ENCODE data around the gene MTA3.
"Not testable (repeated sequence)": the region's sequence is repeated elsewhere in the genome, so short reads cannot be mapped to it uniquely, and the experiment has no call there.

Gene MTA3

DNA sequence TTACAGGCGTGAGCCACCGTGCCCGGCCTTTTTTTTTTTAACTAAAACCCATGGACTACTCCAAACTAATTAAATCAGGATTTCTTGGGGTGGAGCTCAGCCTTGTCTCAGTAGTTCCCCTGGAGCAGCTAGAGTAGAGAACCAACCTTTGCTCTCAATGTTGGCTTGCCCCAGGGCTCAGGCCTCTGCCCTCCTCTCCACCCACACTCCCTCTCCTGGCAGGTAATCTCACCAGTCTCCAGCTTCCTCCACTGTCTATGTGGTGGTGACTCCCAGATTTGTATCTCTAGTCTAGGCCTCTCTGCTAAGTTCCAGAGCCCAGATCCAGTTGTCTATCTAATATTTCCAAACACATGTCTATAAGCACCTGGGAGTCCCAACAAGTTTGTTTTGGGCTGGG is 9.6 kb upstream of the MTA3 start:
- Histone ChIP-seq H3K9me3 (no peaks in the 10 kb centered on the region), H3K4me1 (ENCODE audit: control insufficient read depth in 1 of 2, insufficient read depth in 1 of 2, low read depth in 1 of 2, low read length in 1 of 2) (no peaks in the 10 kb centered on the region), H3K4me3 (ENCODE audit: low read depth in 1 of 2, low read length in 1 of 2) (no peak overlapping the region), H3K36me3 (no peaks in the 10 kb centered on the region), H3K27me3 (peaks cover 21% of the 10 kb centered on the region), H3K27ac (no peak overlapping the region)
- TF ChIP-seq, protein P1, sequence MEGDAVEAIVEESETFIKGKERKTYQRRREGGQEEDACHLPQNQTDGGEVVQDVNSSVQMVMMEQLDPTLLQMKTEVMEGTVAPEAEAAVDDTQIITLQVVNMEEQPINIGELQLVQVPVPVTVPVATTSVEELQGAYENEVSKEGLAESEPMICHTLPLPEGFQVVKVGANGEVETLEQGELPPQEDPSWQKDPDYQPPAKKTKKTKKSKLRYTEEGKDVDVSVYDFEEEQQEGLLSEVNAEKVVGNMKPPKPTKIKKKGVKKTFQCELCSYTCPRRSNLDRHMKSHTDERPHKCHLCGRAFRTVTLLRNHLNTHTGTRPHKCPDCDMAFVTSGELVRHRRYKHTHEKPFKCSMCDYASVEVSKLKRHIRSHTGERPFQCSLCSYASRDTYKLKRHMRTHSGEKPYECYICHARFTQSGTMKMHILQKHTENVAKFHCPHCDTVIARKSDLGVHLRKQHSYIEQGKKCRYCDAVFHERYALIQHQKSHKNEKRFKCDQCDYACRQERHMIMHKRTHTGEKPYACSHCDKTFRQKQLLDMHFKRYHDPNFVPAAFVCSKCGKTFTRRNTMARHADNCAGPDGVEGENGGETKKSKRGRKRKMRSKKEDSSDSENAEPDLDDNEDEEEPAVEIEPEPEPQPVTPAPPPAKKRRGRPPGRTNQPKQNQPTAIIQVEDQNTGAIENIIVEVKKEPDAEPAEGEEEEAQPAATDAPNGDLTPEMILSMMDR (IDR thresholded peaks at IDR 0.05): no peak

DNA sequence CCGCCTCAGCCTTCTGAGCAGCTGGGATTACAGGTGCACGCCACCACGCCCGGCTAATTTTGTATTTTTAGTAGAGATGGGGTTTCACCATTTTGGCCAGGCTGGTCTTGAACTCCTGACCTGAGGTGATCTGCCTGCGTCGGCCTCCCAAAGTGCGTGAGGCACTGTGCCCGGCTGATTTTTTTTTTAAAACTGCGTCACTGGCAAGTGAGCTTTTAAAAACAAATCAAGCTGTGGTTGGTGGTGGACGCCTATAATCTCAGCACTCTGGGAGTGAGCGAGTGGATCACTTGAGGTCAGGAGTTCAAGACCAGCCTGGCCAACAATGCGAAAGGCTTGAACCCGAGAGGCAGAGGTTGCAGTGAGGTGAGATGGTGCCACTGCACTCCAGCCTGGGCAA is 8.3 kb upstream of the MTA3 start:
- not testable (repeated sequence) for H3K9me3 ChIP-seq; H3K4me1 ChIP-seq (ENCODE audit: control insufficient read depth in 1 of 2, insufficient read depth in 1 of 2, low read depth in 1 of 2, low read length in 1 of 2); H3K27ac ChIP-seq; H3K36me3 ChIP-seq; H3K4me3 ChIP-seq (ENCODE audit: low read depth in 1 of 2, low read length in 1 of 2)
- H3K27me3 ChIP-seq: peaks cover 28% of the 10 kb centered on the region

DNA sequence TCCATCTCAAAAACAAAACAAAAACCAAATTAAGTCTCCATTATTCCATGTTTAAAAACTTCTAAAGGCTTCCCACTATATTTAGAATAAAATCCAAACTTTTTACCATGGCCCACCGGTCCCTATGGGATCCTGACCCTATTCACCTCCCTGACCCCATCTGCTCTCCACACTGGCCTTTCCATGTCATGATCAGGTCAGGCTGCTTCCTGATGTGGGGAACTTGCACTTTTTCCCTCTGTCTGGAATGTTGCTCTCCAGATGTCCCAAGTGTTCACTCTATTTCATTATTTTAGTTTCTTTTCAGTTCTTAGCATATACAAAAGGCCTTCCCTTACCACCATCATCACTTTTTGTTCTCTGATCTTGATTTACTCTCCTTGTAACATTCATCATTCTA is 7.5 kb upstream of the MTA3 start:
- H3K4me1 ChIP-seq (ENCODE audit: control insufficient read depth in 1 of 2, insufficient read depth in 1 of 2, low read depth in 1 of 2, low read length in 1 of 2): no peaks in the 10 kb centered on the region
- peaks cover 36% of the 10 kb centered on the region for H3K27me3 ChIP-seq
- H3K9me3 ChIP-seq: no peaks in the 10 kb centered on the region
- no peaks in the 10 kb centered on the region for H3K36me3 ChIP-seq
- TF ChIP-seq, protein P1 (IDR thresholded peaks at IDR 0.05): no peak
- H3K27ac ChIP-seq: no peak overlapping the region
- no peak overlapping the region for H3K4me3 ChIP-seq (ENCODE audit: low read depth in 1 of 2, low read length in 1 of 2)

DNA sequence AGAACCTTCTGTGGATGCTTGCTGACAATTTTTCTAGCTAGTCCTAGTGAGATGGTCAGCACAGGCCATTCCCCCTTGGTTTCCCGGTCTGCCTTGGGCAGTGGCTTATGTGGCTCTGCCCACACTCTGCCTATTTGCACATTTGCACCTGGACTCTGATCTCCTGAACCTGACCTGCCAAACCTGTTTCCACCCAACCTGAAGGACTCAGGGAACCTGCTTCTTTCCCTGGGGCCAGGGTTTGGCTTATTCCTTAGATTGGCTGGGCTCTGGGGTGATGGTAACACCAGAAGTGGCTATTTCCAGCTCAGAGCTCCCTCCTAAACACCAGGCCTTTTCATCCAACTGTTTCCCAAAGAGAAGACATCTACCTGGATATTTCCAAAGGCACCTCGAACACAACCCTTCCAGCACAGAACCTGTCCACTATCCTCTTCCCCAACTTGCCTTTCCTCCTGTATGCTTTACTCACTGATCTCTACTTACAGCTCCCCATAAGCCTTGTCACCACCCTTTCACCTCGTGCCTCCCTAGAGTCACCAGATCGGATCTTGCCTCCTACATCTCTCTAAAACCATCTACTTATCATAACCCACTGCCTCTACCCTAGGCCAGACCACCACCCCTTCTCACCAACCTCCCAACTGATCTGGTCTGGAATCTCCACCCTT is 5.8 kb upstream of the MTA3 start:
- TF ChIP-seq, protein P1 (IDR thresholded peaks at IDR 0.05): no peak
- H3K9me3 ChIP-seq: no peaks in the 10 kb centered on the region
- no peak overlapping the region for H3K27ac ChIP-seq
- H3K27me3 ChIP-seq: peaks cover 53% of the 10 kb centered on the region
- no peaks in the 10 kb centered on the region for H3K36me3 ChIP-seq
- H3K4me3 ChIP-seq (ENCODE audit: low read depth in 1 of 2, low read length in 1 of 2): no peak overlapping the region
- H3K4me1 ChIP-seq (ENCODE audit: control insufficient read depth in 1 of 2, insufficient read depth in 1 of 2, low read depth in 1 of 2, low read length in 1 of 2): no peaks in the 10 kb centered on the region

DNA sequence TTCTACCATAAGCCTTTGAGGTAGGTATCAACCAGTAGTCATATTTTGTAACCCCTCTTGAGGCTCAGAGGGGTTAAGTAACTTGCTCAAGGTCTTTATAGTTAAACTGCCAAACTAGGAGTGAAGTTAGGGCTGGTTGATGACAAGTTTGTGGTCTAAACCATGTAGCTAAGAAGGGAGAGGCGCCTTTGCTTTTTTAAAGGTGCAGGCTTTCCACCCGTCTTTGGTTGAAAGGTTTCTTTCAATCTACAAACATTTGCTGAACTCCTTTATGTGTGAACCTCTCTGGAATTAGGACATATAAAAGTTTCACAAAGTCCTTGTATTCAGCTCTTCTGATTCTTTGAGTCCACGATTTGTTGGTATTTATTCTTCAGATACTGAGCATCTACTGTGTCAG is 2.4 kb upstream of the MTA3 start:
- H3K36me3 ChIP-seq: no peaks in the 10 kb centered on the region

DNA sequence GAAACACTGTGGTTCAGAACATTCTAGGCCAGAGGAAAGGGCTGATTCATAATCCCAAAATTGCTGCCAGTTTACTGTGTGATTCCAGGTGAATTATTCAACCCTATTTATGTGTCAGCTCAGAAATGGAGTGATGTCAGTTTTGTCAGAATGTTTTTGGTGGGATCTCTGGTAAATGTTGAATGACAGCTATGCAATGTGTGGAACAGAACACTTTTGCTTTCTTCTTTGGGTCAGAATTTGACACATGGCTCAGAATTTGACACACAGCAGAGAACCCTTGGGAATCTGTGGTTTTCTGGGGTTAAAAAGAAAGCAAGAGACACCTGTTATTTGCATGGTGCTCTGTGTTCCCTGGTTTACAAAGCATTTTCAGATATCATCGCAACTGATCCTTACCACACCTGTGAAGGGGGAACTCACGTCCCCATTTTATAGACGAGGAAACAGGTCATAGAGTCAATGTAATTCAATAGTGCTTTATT is 1.6 kb upstream of the MTA3 start:
- no peak overlapping the region for H3K27ac ChIP-seq
- TF ChIP-seq, protein P1 (IDR thresholded peaks at IDR 0.05): no peak
- H3K27me3 ChIP-seq: peaks cover 81% of the 10 kb centered on the region
- peaks cover 0 to 6% of the 10 kb centered on the region in 2 experiments for H3K4me1 ChIP-seq (ENCODE audit: control insufficient read depth in 1 of 2, insufficient read depth in 1 of 2, low read depth in 1 of 2, low read length in 1 of 2)
- no peaks in the 10 kb centered on the region for H3K36me3 ChIP-seq
- H3K4me3 ChIP-seq (ENCODE audit: low read depth in 1 of 2, low read length in 1 of 2): no peak overlapping the region
- no peaks in the 10 kb centered on the region for H3K9me3 ChIP-seq

More for the DNA sequence above, 2.4 kb upstream of the MTA3 start:
- no peak overlapping the region for H3K27ac ChIP-seq
- H3K27me3 ChIP-seq: peaks cover 85% of the 10 kb centered on the region
- H3K4me1 ChIP-seq (ENCODE audit: control insufficient read depth in 1 of 2, insufficient read depth in 1 of 2, low read depth in 1 of 2, low read length in 1 of 2): peaks cover 0 to 6% of the 10 kb centered on the region in 2 experiments
- no peak overlapping the region for H3K4me3 ChIP-seq (ENCODE audit: low read depth in 1 of 2, low read length in 1 of 2)
- TF ChIP-seq, protein P1 (IDR thresholded peaks at IDR 0.05): no peak
- no peaks in the 10 kb centered on the region for H3K9me3 ChIP-seq
